ENCODE data around the gene C6orf58. TPM values are rescaled to one million over a fixed set of nuclear protein-coding genes. Genes with fewer than 3 reads are reported as not detected.

Gene C6orf58
- total RNA-seq, 1 donor: under 0.01 TPM

- DNase-seq (ENCODE audit: insufficient read length, low spot score, missing footprints): no peak
- no peaks in the 10 kb centered on the region for H3K9me3 ChIP-seq (ENCODE audit: low read depth, low read length)
- no peaks in the 10 kb centered on the region for H4K20me1 ChIP-seq (ENCODE audit: insufficient read depth, low read length)
- H3K36me3 ChIP-seq (ENCODE audit: insufficient read depth, low read length): no peaks in the 10 kb centered on the region
- no peak overlapping the region for H3K4me3 ChIP-seq (ENCODE audit: insufficient read depth, low read length)
- H3K27ac ChIP-seq (ENCODE audit: low read depth, low read length): no peak overlapping the region
- TF ChIP-seq, protein P1, sequence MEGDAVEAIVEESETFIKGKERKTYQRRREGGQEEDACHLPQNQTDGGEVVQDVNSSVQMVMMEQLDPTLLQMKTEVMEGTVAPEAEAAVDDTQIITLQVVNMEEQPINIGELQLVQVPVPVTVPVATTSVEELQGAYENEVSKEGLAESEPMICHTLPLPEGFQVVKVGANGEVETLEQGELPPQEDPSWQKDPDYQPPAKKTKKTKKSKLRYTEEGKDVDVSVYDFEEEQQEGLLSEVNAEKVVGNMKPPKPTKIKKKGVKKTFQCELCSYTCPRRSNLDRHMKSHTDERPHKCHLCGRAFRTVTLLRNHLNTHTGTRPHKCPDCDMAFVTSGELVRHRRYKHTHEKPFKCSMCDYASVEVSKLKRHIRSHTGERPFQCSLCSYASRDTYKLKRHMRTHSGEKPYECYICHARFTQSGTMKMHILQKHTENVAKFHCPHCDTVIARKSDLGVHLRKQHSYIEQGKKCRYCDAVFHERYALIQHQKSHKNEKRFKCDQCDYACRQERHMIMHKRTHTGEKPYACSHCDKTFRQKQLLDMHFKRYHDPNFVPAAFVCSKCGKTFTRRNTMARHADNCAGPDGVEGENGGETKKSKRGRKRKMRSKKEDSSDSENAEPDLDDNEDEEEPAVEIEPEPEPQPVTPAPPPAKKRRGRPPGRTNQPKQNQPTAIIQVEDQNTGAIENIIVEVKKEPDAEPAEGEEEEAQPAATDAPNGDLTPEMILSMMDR (IDR thresholded peaks at IDR 0.05; ENCODE audit: extremely low read depth, low read depth, low read length): no peak
- H3K27me3 ChIP-seq (ENCODE audit: insufficient read depth, low read length): no peaks in the 10 kb centered on the region
- no peak overlapping the region for H3K4me2 ChIP-seq (ENCODE audit: insufficient read depth, low read length)
- H2AFZ ChIP-seq (ENCODE audit: low read length): no peak overlapping the region
- H3K79me2 ChIP-seq (ENCODE audit: insufficient read depth, low read length): no peaks in the 10 kb centered on the region
- H3K4me1 ChIP-seq (ENCODE audit: insufficient read depth, low read length): no peaks in the 10 kb centered on the region
Measured at GRCh38 chr6:127634178-127634577, 57.2 kb downstream of the C6orf58 start.

DNA sequence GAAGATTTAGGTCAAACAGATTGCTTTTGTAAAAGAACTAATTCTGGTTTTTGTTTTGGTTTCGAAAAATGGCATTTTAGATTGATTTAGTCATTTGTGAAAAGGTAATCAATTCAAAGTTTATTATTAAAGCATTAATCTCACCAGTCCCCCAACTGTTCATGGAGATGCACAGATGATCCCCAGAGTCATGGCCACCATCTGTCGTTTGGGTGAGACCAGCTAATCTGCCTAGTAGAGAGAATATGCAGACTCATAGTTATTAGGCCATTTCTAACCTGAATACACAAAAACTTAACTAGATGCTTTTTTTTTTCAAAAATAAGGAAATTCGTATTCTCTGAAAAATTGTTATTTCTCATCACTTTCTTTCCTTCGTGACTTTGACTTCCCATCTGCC, 58.1 kb downstream of the C6orf58 start:
- Histone ChIP-seq H3K27ac (ENCODE audit: low read depth, low read length) (no peak overlapping the region), H2AFZ (ENCODE audit: low read length) (no peak overlapping the region), H3K4me3 (ENCODE audit: insufficient read depth, low read length) (no peak overlapping the region), H3K4me2 (ENCODE audit: insufficient read depth, low read length) (no peak overlapping the region), H3K4me1 (ENCODE audit: insufficient read depth, low read length) (no peaks in the 10 kb centered on the region), H4K20me1 (ENCODE audit: insufficient read depth, low read length) (no peaks in the 10 kb centered on the region), H3K36me3 (ENCODE audit: insufficient read depth, low read length) (no peaks in the 10 kb centered on the region), H3K79me2 (ENCODE audit: insufficient read depth, low read length) (no peaks in the 10 kb centered on the region), H3K9me3 (ENCODE audit: low read depth, low read length) (no peaks in the 10 kb centered on the region), H3K27me3 (ENCODE audit: insufficient read depth, low read length) (no peaks in the 10 kb centered on the region)
- no peak for DNase-seq (ENCODE audit: insufficient read length, low spot score, missing footprints)
- TF ChIP-seq, protein P1 (IDR thresholded peaks at IDR 0.05; ENCODE audit: extremely low read depth, low read depth, low read length): no peak

DNA sequence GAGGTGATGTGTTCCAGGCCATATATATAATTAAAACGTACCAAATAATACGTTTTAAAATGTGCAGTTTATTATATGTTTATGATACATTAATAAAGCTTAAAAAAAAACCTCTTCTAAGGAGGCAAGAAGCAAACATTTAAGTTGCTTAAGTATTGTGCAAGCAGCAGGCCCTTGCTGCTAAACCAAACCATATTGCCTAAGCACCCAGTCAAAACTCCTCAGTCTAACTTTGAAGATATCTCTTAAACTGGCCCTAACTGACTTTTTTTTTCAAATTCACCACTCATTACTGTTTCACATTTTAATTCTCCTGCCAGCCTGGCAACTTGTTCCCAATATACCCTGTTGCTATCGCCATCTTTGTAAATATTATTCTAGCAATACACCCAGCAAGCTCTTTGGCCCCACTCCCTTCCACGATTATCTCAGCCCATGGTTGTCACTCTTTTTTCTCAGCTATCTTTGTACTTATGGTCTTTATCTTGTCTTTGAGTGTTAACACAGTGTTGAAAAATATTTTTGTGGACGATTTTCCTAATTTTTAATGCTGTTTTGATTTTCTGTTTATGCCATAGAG, 60.9 kb downstream of the C6orf58 start:
- Histone ChIP-seq H3K9me3 (ENCODE audit: low read depth, low read length) (no peaks in the 10 kb centered on the region), H3K27ac (ENCODE audit: low read depth, low read length) (no peak overlapping the region), H3K4me1 (ENCODE audit: insufficient read depth, low read length) (peaks cover 2% of the 10 kb centered on the region), H2AFZ (ENCODE audit: low read length) (no peak overlapping the region), H3K4me3 (ENCODE audit: insufficient read depth, low read length) (no peak overlapping the region), H3K79me2 (ENCODE audit: insufficient read depth, low read length) (no peaks in the 10 kb centered on the region), H3K36me3 (ENCODE audit: insufficient read depth, low read length) (no peaks in the 10 kb centered on the region), H3K4me2 (ENCODE audit: insufficient read depth, low read length) (no peak overlapping the region), H4K20me1 (ENCODE audit: insufficient read depth, low read length) (no peaks in the 10 kb centered on the region), H3K27me3 (ENCODE audit: insufficient read depth, low read length) (no peaks in the 10 kb centered on the region)
- TF ChIP-seq, protein P1 (IDR thresholded peaks at IDR 0.05; ENCODE audit: extremely low read depth, low read depth, low read length): no peak
- no peak for DNase-seq (ENCODE audit: insufficient read length, low spot score, missing footprints)

Other genes with a start within 250 kb of the C6orf58 start
- gene ECHDC1, start 233.6 kb upstream of the C6orf58 start, total RNA-seq: 67.0 and 71.0 TPM in 2 replicates
- 1.8 and 2.5 TPM in 2 replicates for gene KIAA0408, start 117.8 kb upstream of the C6orf58 start, total RNA-seq